Peyer's patch (tissue), 4 donors: ENCODE data around the gene PLEKHM3.

Source experiments
- CTCF ChIP-seq, 6 experiments: fragments of 450-650 bp in 4 of 6; fragments of 200-600 bp in 2 of 6; sonication (generic) in 1 of 6; IDR thresholded peaks; one replicate each; pipeline ENCODE4 v1.5.1; 2017 to 2019; ENCODE audit warnings: antibody characterized with exemption in 6 of 6, mild to moderate bottlenecking in 3 of 6, moderate library complexity in 1 of 6
- POLR2A ChIP-seq, 2 donors: fragments of 450-650 bp; IDR thresholded peaks; one replicate each; pipeline ENCODE4 v1.5.1; 2017; ENCODE audit warnings: antibody characterized with exemption in 2 of 2, mild to moderate bottlenecking in 2 of 2, moderate library complexity in 2 of 2

GRCh38 chr2:208037564-208038487, 12.5 kb upstream of the PLEKHM3 start:
- no peak for TF ChIP-seq CTCF (IDR thresholded peaks at IDR 0.05)
- no peak for TF ChIP-seq POLR2A (IDR thresholded peaks at IDR 0.05)
